GM18505 (cell line): ENCODE data around the gene CELA2B.
"Not testable (repeated sequence)": the region's sequence is repeated elsewhere in the genome, so short reads cannot be mapped to it uniquely, and the experiment has no call there.

Source experiments
- ATAC-seq: cut with Tn5 transposase; IDR thresholded peaks from one replicate; pipeline ENCODE4 v1.9.1; 2021; ENCODE audit not compliant: unreplicated experiment
- POLR2A ChIP-seq: IDR thresholded peaks from 4 replicates; pipeline ENCODE4 v1.6.1; 2011; ENCODE audit warnings: borderline replicate concordance; ENCODE audit not compliant: insufficient read depth, insufficient read length; ENCODE audit errors: extremely low read depth

Gene CELA2B

GRCh38 chr1:15452866-15453571 lies 22.9 kb upstream of the CELA2B start:
- no peak for ATAC-seq

GRCh38 chr1:15453734-15454133 lies 22.2 kb upstream of the CELA2B start:
- no peak for TF ChIP-seq POLR2A
- ATAC-seq, result no peak

More at GRCh38 chr1:15452866-15453571, 22.9 kb upstream of the CELA2B start:
- TF ChIP-seq POLR2A, result no peak

DNA sequence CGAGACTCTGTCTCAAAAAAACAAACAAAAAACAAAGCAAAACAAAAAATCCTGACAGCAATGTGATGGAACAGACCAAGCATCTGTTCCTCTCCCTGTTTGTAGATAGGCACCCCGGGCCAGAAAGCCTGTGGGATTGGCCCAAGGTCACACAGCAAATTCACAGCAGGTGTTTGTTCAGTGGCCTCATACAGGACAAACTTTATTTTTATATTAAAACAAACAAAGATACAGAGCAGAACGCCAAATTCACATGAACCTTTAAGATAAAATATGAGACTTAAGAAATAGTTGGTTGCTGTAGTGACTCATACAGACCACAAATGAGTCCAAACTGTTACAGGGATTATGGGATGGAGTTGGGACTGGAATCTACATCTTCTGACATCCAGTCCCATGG lies 21.6 kb upstream of the CELA2B start:
- no peak for ATAC-seq

DNA sequence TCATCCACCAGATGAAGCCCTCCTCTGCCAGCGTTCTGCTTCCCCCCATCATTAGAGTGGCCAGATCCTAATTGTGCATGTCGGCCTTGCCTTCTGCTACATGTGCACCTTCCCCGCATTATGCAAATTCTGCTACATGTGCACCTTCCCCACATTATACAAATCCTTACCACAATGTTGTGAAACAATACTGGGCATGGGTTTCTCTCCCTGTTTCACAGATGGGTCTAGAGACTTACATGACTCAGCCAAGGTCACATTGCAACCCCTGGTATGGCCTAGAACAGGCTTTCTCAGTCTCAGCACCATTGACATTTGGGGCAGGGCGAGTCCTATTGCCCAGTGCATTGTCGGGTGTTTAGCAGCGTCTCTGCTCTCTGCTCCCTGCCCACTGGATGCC lies 20.4 kb upstream of the CELA2B start:
- no peak for TF ChIP-seq POLR2A

More for the DNA sequence above, 21.6 kb upstream of the CELA2B start:
- TF ChIP-seq POLR2A, result no peak

GRCh38 chr1:15456313-15456954 lies 19.5 kb upstream of the CELA2B start, which contains the start of gene CELA2A:
Gene CELA2A, plus strand, starts transcription at chr1:15456732. Its CDS starts 22 bp downstream, at chr1:15456754.
- no peak for ATAC-seq
- TF ChIP-seq POLR2A, result no peak

More for the DNA sequence above, 20.4 kb upstream of the CELA2B start:
- no peak for ATAC-seq

DNA sequence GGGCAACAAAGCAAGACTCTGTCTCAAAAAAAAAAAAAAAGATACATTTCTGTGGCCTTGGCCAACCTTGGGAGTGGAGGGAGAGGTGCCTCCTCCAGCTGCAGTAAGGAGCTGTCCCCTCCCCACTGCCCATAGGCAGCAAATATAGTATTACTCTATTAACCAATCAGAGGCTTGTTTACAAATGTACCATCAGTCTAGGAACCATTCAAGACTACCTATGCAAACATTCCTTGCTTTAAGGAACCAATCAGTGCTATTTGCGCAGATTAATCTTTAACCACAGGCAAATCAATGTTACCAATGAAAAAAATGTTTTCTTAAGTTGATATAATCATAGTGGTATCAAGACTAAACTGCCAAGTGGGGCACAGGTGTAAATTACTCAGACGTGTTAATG lies 18.3 kb upstream of the CELA2B start:
- ATAC-seq, result no peak

GRCh38 chr1:15458388-15458787 lies 17.5 kb upstream of the CELA2B start:
- ATAC-seq, result not testable (repeated sequence)

More for the DNA sequence above, 18.3 kb upstream of the CELA2B start:
- no peak for TF ChIP-seq POLR2A

- no peak for ATAC-seq
- TF ChIP-seq POLR2A, result no peak
Measured at GRCh38 chr1:15459771-15460707, 15.9 kb upstream of the CELA2B start.

GRCh38 chr1:15460708-15461095 lies 15.2 kb upstream of the CELA2B start:
- no peak for TF ChIP-seq POLR2A
- no peak for ATAC-seq

- not testable (repeated sequence) for ATAC-seq
Measured at GRCh38 chr1:15463064-15463800, 12.7 kb upstream of the CELA2B start.

- ATAC-seq, result not testable (repeated sequence)
Measured at GRCh38 chr1:15463926-15464322, 12.0 kb upstream of the CELA2B start.

DNA sequence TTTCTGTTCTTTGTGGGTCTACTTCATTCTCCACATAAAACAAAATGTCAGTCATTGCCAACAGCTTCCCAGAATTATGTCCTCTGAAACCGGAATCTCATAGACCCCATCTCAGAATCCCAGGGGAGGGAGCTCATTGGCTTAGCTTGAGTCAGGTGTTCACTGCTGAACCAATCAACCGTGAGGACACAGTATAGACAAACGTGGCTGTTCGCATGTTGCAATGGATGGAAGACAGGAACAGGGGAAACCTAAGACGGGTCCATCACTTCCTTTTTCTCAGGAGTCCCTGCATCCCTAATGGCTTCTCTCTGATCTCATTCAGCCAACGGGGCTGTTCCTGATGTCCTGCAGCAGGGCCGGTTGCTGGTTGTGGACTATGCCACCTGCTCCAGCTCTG lies 10.2 kb upstream of the CELA2B start:
- no peak for TF ChIP-seq POLR2A
- ATAC-seq, result no peak

DNA sequence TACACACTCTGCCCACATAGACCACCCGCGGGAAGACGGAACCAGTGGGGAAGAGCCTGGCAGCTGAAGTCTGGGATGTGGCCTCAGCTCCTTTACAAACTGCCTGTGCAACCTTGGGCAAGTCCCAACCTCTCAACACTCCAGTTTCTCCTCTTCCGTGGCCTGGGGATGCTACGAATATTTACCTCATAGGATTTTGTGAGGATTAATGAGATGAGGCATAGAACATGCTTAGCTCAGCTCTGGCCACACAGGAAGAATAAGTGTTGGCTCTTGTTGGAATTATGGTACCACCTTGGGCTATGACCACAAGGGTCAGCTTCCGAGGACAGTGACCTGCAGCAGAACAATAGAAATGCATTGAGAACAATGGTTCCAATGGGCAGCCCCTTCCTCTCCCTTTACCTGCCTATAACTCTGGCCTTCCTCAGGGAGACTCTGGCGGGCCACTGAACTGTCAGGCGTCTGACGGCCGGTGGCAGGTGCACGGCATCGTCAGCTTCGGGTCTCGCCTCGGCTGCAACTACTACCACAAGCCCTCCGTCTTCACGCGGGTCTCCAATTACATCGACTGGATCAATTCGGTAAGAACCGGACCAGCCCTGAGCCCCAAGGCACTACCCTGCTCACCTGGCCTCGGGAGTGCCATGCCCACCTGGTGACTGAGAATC lies 8.8 kb upstream of the CELA2B start:
- not testable (repeated sequence) for ATAC-seq
